ENCODE data around the gene TES.
"Not testable (repeated sequence)": the region's sequence is repeated elsewhere in the genome, so short reads cannot be mapped to it uniquely, and the experiment has no call there.

Gene TES, protein sequence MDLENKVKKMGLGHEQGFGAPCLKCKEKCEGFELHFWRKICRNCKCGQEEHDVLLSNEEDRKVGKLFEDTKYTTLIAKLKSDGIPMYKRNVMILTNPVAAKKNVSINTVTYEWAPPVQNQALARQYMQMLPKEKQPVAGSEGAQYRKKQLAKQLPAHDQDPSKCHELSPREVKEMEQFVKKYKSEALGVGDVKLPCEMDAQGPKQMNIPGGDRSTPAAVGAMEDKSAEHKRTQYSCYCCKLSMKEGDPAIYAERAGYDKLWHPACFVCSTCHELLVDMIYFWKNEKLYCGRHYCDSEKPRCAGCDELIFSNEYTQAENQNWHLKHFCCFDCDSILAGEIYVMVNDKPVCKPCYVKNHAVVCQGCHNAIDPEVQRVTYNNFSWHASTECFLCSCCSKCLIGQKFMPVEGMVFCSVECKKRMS

DNA sequence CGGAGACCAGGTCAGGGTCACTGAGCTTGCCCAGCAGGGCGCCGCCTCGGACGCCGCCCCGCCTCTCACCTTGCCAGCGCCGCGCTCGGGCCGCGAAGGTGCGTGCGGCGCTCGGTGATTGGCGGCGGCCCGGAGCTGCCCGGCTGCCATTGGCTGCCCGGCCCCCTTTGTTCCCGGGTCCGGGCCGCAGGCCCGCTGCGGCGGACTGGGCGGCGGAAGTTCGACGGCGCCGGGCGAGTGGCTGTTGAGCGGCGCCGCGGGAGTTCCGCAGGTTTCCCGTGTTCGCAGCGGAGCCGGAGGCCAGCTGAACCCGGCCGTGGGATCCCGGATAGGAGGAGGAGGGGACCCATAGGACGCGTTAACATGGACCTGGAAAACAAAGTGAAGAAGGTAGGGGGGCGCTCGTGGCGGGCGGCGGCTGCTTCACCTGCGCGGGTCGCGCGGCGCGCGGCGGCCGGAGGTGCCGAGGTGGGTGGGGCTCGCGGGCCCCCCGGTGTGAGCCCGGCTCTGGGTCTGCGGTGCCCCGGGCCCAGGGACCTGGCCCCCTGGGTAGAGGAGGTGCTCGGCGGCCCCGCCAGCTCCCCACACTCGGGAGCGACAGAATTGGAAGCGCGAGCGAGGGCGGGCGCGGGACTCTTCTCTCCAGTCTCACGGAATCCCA lies at the start of gene TES:
TES (plus strand) TSS at position 195 of the 661 bp plus-strand sequence; CDS start at position 364, 169 bp downstream.
- DNase-seq = peak; percentile 57 to 65

DNA sequence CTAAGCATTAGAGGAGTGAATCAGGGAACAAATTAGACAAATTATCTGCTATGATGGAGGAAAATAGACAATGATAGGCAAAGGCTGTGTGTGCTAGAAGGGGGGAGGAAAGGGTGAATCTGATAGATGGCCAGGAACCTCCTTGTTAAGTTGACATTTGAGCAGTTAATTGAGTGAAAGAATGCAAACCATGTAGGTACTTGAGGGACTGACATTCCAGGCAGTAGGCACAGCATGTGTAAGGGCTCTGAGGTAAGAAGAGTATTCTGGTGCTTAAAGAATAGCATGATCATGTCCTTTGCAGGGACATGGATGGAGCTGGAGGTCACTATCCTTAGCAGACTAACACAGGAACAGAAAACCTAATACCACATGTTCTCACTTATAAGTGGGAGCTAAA lies 48.6 kb upstream of the TES start:
- no peak for DNase-seq

DNA sequence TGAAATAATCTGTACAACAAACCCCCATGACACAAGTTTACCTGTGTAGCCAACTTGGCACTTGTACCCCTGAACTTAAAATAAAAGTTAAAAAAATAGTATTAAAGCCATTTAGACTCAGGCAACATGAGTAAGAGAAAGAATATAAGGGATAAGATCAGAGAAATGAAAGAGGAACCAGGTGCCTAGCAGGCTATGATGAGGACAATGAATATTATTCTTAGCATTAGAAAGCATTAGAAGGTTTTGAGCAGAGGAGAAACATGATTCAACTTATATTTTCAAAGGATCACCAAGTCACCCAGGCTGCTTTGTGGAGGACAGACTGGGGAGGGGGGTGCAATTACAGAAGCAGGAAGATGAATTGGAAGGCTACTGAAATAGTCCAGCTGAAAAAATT lies 48.1 kb upstream of the TES start:
- no peak for DNase-seq

DNA sequence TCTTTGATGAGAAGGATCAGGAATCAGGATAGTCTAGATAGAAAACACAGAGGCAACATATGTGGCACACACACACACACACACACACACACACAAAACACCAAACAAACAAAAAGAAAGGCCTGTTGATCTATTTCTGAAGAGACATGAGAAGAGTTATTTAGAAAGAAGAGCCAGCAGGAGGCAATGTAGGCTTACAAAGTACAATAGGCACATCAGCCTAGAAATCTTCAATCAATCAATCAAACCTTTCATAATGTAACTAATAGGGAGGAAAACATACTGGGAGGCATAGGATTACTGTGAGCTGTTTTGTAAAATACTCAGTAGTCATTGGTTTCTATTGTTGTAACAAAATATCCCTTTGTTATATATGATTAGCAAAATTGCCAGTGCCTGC lies 47.3 kb upstream of the TES start:
- DNase-seq = no peak

DNA sequence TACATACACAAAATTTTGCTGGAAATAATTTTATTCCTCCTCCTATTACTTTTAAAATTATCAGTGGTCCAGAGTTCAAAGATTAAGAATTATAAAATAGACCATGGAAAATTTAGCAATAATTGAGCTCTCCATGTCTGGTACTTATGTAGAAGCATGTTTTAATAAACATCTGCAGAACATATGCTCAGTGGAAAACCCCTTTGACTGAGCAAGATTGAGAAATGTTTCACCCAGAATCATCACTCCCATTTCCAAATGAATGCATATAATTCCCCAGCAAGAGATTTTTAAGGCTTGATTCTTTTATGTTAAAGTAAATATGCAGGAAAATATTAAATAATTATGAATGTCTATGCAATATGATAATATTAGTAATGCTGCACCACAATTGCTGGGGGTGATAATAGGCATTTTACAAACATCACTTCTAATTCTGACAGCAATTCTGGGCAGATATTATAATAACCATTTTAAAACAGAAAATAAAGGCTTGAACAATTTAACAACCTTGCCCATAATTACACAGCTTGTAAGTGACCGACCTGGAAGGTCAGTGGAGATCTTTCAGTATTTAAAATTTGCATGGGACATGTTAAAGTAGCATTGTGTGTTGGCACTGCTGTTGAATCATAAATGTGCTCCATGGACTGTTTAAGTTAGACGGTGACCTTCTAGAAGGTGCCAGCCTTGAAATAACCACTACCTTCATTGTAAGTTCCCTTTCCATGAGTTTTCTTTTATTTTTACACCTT lies 45.6 kb upstream of the TES start:
- DNase-seq = no peak

DNA sequence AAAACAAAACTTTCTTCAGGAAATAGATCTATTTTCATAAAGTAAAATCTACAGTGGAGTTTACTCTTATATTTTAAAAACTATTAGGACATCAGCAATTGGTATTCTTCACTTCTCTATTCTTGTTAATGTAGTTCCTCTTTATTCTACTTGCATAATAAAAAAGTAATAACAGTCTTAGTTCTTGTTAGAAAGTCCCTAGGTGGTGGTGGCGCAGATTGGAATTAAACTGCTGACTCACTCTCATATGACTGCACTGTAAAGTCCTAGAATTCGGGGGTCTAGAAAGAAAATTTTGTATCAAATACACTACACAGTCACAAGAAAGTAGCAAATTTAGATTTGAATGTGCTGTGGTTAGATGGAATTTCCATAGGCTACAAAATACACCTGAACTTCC lies 44.6 kb upstream of the TES start:
- no peak for DNase-seq

DNA sequence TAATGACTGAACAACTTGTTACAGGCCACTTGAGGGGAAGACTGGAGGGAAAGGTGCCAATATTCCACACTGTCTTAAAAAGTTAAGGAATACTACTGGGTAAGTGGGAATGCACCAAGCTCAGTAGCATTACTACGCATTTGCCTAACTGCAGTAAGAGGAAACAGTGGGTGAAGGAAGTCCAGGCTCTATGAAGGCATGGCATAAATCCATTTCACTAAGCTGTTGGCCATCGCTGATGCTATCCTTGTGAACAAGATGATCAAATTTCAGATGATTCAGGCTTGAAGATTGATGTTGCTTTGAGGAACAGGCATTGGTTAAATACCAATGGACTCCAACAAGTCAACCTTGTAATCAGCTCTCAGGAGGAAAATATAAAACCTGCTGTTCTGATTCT lies 44.2 kb upstream of the TES start:
- DNase-seq = no peak

DNA sequence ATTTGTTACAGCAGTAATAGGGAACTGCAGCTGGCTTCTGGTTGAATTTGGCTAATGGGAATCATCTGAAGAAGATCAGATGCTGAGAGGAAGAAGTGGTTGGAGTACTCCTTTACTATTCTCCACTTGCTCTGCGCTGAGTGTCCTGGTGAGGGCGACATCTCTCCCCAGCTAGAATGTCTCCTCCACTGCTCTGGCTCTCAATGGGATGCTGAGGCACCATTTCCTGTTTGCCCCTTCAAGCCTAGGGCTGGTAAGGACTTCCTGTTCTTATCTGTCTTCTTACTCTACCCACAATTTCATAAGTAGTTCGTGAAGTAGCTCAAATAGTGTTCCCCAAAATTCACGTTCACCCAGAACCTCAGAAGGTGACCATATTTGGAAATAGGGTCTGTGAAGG lies 43.2 kb upstream of the TES start:
- peak in 1 of 2 donors; percentile 6 for DNase-seq

DNA sequence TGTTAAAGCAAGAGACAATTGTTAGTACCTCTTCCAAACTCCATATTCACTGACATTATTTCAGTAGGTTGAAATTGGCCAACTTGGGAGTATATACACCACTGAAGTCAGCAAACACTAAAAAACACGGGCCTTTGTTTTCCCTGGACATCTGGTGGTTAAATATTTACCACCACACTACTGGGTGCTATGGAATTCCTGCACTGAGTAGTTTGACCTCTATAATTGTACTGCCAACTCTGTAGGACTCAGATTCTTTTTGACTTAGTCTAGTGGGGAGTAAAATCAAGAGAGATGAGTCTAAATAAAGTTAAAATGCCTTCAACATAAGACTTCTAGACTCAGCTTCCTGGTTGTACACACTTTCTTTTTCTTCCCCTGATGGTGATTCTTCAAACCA lies 41.3 kb upstream of the TES start:
- DNase-seq = no peak

DNA sequence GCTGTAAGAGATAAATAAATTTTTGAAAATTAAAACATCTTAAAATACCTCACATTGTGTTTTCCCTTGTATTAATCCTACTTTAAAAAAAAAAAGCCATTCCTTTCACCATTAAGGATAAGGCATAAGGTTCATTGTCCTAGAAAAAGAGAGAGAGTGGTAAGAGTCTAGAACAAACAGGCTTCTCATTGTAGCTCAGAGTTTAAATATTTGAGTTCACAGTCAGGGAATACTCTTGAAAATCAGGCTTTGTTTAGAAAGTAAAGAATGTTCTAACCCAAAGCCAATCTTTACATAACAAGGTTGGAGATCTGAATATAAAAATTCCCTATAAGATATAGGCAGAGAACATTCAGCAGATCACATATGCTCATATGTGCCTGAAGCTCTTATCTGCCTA lies 40.2 kb upstream of the TES start:
- no peak for DNase-seq

DNA sequence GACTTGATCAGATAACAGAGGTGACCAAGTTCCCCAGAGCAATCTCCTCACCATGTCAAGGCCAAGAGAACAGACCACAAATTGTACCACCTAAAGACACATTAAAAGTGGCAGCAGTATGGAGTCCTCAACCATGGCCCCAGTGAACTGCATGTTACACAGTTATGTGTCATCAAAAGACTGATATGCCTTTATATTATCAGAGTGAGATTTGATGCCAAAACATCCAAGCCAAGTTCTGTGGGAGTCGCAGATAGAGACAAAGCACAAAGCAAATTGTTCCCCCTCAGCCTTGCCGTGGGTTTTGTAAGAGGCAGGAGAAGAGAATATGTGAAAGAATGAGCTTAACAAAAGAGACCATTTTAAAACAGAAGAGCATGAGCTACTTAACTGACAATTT lies 39.2 kb upstream of the TES start:
- DNase-seq = no peak

DNA sequence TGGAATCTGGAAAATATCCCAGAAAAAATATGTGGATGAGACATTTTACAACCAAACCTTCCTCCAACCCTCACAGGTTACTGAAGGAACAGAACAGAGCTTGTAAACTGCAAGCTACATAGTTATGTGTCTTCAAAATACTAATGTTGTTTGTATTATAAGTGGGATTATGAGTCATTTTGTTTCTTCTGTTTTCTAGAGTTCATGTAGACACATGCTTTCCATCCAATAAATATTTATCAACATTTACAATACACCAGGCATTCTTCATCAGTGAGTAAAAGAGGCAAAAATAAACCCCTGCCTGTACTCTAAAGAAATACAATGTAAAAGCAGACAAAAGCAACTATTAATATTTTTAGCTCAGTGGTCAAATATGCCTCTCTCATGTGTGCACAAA lies 38.0 kb upstream of the TES start:
- DNase-seq = no peak

DNA sequence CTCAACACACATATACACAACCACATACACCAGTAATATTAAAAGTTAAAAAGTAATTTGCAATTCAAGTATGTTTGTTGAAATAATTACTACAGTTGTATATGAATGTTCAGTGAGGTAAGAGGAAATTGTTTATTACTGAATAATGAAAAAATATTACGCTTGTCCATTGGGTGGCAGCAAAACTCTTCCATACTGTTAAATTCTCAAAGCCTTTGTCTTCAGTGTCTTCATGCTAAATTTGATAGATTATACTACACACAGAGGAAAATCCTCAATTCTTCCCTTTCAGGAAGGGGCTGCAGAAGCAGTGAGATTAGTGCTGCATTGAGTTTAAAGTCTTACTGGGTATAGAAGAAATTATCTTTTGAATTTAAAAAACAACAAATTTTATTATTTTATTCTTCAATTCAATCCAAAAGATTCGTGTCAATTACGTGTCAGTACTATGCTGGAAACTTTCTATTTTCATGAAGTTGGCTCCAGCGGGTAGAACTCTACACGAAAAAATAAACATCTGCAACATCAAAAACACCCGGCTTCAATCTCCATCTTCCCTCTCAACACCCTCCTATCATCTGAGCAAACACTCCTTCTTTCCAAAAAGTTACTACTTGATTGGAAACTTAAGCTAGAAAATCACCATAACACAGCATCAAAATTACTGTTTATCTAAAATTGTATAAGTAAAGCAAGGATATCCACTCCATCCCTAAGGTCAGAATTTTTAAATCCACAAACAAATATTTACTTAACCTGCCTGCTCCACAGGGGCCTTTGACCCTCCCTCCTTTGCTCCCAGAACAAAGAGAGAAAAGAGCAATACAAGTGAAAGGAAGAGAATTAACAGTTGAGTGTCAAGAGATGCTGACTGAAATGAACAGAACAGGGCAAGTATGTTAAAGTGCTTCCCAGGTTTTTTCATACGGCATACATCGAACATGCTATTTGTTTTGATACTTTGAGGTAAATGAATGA lies 37.0 kb upstream of the TES start:
- peak in 1 of 2 donors; percentile 14 for DNase-seq

DNA sequence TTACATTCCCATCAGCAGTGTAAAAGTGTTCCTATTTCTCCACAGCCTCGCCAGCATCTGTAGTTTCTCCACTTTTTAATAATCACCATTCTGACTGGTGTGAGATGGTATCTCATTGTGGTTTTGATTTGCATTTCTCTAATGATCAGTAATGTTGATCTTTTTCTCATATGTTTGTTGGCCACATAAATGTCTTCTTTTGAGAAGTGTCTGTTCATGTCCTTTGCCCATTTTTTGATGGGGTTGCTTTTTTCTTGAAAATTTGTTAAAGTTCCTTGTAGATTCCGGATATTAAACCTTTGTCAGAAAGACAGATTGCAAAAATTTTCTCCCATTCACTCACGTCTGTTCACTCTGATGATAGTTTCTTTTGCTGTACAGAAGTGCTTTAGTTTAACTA lies 35.2 kb upstream of the TES start:
- DNase-seq = not testable (repeated sequence)

DNA sequence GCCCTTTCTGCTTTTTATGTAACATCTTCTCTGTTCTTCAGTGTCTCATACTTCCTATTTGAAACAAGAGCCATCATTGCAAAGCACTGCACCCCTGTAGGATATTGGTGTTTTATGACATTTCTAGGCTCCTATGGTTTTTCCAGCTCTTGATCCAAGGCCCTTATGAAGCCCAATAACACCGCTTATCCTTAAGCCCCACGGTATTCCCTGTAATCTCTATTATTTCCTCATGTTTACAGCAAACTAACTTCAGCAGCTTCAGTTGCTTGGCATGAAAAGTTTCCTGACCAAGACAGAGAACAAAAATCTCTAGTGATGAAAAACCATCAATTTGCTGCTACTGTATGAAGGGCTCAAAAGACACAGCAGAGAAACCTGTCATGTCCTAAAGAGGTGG lies 34.1 kb upstream of the TES start:
- DNase-seq = no peak

DNA sequence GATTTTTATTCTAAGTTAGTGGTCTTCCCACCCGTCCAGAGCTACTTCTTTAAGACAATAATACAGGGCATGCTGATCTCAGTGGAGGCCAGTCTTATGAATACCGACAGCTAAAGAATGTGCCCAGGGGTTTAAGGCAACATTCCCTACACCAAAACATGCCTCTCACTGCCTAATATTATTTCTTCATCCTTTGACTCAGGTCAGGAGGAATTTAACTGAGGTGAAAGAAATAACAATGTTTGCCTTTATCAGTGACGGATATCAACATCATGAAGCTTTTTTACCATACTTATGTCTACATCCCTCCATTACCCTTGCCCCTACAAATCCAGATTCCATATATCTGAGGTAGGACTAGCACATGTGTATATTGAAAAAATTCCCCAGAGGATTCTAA lies 33.3 kb upstream of the TES start:
- no peak for DNase-seq

DNA sequence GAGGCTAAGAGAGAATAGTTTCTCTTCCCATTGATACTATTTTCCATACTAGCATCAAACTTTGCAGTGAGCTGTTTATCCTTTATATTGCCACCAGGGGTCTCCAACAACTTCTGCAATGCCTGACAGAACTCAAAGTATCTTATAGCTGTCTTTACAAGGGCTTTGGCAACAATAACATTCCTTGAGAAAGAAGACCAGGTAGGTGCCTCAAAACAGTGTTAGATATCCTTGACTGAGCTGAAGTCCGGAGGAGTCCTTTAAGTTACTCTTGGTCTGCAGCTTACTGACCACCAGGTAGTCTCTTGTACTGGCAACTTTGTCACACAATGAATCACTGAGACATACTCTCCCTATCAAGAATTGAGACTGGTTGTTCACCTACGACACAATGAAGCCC lies 30.0 kb upstream of the TES start:
- DNase-seq = no peak

DNA sequence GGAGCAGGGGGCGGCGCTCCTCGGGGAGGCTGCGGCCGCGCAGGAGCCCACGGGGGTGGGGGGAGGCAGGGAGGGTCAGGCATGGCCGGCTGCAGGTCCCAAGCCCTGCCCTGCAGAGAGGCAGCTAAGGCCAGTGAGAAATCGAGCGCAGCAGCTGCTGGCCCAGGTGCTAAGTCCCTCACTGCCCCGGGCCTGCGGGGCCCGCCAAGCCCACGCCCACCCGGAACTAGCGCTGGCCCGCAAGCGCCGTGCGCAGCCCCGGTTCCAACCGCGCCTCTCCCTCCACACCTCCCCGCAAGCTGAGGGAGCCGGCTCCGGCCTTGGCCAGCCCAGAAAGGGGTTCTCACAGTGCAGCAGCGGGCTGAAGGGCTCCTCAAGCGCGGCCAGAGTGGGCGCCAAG lies 28.3 kb upstream of the TES start:
- DNase-seq = no peak

DNA sequence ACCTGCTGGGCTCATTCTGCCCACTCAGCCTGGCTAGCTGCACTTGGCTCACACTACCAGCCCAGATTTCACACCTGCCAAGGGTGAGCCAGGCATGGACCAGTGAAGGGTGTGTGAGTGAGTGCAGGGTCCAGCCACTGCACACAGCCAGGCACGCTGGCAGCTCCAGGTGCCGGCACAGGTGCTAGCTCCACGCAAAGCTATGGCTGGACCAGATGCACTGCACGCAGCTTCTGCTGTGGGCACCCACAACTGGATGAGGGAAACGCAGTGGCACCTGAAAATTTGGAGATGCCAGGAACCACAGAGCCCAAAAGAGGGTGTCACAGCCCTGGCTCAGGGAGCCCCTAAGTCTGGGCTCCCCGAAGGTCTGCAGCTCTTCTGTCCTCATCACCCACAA lies 24.9 kb upstream of the TES start:
- no peak for DNase-seq

DNA sequence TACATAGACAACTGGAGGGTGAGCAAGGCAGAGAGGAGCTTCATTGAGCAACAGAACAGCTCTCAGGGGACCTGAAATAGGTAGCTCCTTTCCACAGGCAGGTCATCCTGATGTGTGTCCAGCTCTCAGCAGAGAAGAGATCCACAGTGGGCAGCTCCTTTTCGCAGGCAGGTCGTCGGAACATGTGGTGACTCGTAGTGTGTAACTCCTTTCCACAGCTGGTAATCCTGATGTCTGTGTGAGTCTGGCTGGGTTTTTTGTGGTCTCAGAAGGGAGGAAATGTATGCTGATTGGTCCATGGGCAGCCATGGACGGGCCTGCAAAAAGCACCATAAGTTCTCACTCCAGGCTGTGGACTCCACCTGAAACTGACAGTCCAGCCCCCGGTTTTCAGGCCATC lies 24.4 kb upstream of the TES start:
- no peak for DNase-seq

DNA sequence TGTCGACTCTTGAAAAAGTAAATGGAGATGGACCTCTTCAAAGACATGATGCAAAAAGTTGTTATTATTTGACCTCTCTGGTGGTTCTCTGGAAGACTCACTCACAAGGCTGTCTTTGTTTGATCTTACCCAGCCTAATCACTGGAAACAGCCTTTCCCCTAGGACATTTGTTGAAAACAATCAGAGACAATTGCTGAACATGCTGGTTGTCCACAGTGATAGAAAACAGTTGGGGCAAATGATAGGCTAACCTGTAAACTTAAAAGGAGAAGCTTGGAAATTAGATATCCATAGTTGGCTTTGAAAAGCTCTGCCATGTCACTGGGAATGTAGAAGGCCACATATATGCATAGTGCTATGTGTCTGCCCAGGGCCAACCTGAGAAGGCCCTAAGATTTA lies 22.9 kb upstream of the TES start:
- no peak for DNase-seq

DNA sequence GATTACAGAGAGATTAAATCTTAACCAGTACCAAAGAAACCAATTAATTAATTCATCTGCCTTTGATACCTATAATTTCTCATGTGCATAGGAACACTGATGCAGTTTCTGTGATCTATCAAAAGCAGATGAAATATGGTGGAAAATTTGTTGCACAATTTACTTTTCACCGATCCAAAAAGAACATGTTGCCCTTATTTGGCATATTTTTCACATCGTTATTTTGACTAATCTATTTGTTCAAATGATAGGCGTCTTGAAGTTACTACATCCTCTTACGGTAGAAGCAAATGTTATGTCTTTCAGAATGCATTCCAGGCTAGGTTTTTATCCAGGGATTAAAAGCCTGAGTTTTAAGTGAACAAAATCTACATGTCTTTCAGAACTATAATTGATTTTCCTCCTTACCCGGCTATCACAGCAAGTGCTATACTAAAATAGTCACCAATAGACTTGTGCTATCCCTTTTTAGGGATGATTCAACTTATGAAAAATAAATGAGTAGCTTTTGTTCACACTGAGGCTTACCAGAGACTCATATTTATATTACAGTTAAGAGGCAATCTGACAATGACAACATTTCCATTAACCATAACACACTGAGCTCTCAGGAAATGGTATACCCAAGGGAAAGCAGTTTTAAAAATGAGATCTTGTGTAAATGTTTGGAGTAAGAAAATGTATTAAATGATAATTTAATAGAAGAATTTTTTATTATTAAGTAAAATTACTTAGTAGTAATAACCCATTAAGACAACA lies 16.8 kb upstream of the TES start:
- DNase-seq = no peak

Measured in stimulated activated CD4-positive, alpha-beta T cell treated with anti-CD3 and anti-CD28 coated beads, Interleukin-2, amount 100 ng/mL, for 48 hours (primary cell).